HK-2 (cell line): ENCODE data around the gene CAMK2A.
"Not testable (repeated sequence)": the region's sequence is repeated elsewhere in the genome, so short reads cannot be mapped to it uniquely, and the experiment has no call there.

Source experiments
- DNase-seq: peaks from one replicate; pipeline ENCODE4 v3.0.0-alpha.2; 2018; ENCODE audit not compliant: unreplicated experiment

Gene CAMK2A

GRCh38 chr5:150255659-150256409, 33.7 kb downstream of the CAMK2A start:
- DNase-seq: no peak

- DNase-seq: no peak
Observed at GRCh38 chr5:150254774-150255173, 34.8 kb downstream of the CAMK2A start.

GRCh38 chr5:150254363-150254762, 35.2 kb downstream of the CAMK2A start:
- no peak for DNase-seq

GRCh38 chr5:150253416-150254208, 36.0 kb downstream of the CAMK2A start:
- no peak for DNase-seq

GRCh38 chr5:150252489-150252888, 37.1 kb downstream of the CAMK2A start:
- DNase-seq: no peak

- DNase-seq: no peak
Observed at GRCh38 chr5:150251504-150251903, 38.1 kb downstream of the CAMK2A start.

- DNase-seq: no peak
Observed at GRCh38 chr5:150249744-150250143, 39.8 kb downstream of the CAMK2A start.

- no peak for DNase-seq
Observed at GRCh38 chr5:150248946-150249345, 40.6 kb downstream of the CAMK2A start.

- DNase-seq: not testable (repeated sequence)
Observed at GRCh38 chr5:150248493-150248892, 41.1 kb downstream of the CAMK2A start.

- DNase-seq: no peak
Observed at GRCh38 chr5:150247726-150248125, 41.8 kb downstream of the CAMK2A start.

GRCh38 chr5:150246835-150247234, 42.7 kb downstream of the CAMK2A start:
- no peak for DNase-seq

GRCh38 chr5:150246429-150246828, 43.1 kb downstream of the CAMK2A start:
- DNase-seq: no peak

- DNase-seq: no peak
Observed at GRCh38 chr5:150245808-150246207, 43.8 kb downstream of the CAMK2A start.

GRCh38 chr5:150245111-150245789, 44.3 kb downstream of the CAMK2A start:
- no peak for DNase-seq

GRCh38 chr5:150244209-150244608, 45.4 kb downstream of the CAMK2A start:
- no peak for DNase-seq

GRCh38 chr5:150243590-150243989, 46.0 kb downstream of the CAMK2A start:
- no peak for DNase-seq

GRCh38 chr5:150242251-150242894, 47.2 kb downstream of the CAMK2A start:
- DNase-seq: no peak

GRCh38 chr5:150241298-150242160, 48.0 kb downstream of the CAMK2A start:
- DNase-seq: no peak

- DNase-seq: no peak
Observed at GRCh38 chr5:150239794-150240122, 49.8 kb downstream of the CAMK2A start.

GRCh38 chr5:150239099-150239793, 50.3 kb downstream of the CAMK2A start:
- no peak for DNase-seq

GRCh38 chr5:150238646-150239045, 50.9 kb downstream of the CAMK2A start:
- DNase-seq: no peak
